CD4-positive, alpha-beta T cell treated with Interleukin-6 at 100 ng/mL for 8 hours (primary cell): Measurements from ENCODE around the gene SELENOF.
"Not testable (repeated sequence)": the region's sequence is repeated elsewhere in the genome, so short reads cannot be mapped to it uniquely, and the experiment has no call there.

Source experiments
- DNase-seq: peaks from one replicate; pipeline ENCODE4 v3.0.0-alpha.2; 2020; ENCODE audit warnings: mixed read lengths, low spot score

The SELENOF gene

DNA sequence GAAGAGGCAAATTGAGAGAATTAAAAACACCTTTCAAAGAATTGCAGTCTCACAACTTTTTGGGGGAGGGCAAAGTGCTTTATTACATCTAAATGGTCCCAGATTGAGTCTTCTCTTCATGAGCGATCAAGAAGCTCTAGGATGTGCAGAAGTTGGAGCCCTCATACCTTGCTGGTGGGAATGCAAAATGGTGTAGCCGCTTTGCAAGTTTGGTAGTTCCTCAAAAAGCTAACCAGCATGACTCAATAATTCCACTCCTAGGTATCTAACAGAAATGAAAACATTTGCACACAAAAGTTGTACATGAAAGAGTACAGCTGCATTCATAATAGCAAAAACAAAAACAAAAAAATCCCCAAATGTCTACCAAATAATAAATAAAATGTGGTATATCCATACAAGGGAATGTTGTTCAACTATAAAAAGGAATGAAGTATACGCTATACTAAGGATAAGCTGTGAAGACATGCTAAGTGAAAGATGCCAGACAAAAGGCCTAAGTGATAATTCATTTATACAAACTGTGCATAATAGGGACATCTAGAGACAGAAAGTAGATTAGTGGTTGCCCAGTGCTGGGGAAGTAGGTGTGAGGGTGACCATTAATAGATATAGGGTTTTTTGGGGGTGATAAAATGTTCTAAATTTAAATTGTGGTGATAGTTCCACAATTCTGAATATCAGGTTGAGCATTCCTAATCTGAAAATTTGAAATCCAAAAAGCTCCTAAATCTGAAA is 55.2 kb downstream of the SELENOF start:
- DNase-seq, result no peak

GRCh38 chr1:86856196-86856595 is 57.7 kb downstream of the SELENOF start:
- no peak for DNase-seq

DNA sequence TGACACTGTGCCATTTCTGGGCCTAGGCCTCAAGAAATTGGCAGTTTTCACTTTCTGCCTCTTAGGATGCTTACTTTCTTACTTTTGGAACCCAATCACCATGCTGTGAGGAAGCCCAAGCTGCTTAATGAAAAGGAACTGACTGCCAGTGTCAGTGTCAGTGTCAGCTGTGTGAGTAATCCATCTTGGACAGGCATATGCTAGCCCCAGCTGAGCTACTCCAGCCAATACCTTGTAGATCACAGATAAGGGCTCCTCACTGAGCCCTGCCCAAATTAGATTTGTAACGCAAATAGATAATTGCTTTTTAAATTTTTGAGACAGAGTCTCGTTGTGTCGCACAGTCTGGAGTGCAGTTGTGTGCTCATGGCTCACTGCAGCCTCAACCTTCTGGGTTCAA is 59.6 kb downstream of the SELENOF start:
- DNase-seq, result no peak

DNA sequence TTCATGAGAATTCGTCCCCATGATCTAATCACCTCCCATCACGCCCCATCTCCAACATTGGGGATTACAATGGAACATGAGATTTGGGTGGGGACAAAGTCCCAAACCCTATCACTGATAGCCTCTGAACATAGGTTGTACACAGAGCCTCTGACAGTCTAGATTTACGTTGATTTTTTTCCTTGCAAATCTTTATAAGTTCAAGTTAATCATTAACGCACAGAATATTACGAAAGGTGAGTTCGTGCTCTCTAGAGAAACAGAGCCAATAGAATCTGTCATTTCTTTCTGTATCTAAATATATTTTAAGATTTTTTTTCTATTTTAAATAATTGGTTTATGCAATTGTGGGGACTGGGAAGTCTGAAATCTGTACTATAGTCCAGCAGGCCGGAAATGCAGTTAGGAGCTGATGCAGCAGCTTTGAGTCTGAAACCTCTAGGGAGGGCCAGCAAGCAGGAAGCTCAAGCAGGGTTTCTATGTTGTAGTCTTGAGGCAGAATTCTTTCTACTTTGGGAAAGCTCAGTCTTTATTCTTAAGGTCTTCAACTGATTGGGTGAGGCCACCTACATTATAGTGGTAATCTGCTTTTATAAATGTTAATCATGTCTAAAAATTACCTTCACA is 61.0 kb downstream of the SELENOF start:
- no peak for DNase-seq

GRCh38 chr1:86852289-86852688 is 61.6 kb downstream of the SELENOF start:
- DNase-seq, result no peak

GRCh38 chr1:86849756-86850155 is 64.2 kb downstream of the SELENOF start:
- DNase-seq, result no peak

DNA sequence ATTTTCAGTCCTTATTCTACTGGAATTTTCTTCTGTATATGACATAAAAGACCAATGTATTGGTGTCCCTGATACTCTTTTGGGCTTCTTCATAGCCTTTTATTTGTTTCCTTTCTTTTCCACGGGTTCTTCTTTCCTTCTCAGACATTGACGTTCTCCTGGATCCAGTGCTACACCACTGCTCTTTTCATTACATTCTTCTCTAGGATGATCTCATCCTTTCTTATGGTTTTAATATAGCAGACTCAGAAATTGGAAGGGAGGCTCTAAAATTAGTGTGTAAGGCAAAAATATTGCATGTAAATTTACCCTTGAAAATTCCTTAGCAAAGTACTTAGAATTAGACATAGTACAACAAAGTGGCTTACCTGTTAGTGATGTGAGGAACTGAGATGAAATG is 65.3 kb downstream of the SELENOF start:
- no peak for DNase-seq

- no peak for DNase-seq
Measured at GRCh38 chr1:86846164-86846647, 67.7 kb downstream of the SELENOF start.

DNA sequence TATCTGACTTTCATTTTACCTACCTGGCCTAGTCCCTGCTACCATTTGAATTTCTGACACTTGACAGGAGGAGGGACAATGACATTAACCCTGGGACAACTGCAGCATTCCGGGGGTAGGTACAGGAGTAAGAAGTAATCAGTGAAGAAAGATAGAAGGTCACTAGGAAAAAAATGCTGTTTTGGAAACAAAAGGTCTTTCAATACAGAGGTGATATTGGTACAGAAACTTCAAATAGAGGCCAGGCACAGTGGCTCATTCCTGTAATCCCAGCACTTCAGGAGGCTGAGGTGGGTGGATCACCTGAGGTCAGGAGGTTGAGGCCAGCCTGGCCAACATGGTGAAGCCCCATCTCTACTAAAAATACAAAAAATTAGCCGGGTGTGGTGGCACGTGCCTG is 68.4 kb downstream of the SELENOF start:
- no peak for DNase-seq

- no peak for DNase-seq
Measured at GRCh38 chr1:86841116-86841515, 72.8 kb downstream of the SELENOF start.

- DNase-seq, result peak; percentile 56
Measured at GRCh38 chr1:86833461-86834215, 80.3 kb downstream of the SELENOF start.

DNA sequence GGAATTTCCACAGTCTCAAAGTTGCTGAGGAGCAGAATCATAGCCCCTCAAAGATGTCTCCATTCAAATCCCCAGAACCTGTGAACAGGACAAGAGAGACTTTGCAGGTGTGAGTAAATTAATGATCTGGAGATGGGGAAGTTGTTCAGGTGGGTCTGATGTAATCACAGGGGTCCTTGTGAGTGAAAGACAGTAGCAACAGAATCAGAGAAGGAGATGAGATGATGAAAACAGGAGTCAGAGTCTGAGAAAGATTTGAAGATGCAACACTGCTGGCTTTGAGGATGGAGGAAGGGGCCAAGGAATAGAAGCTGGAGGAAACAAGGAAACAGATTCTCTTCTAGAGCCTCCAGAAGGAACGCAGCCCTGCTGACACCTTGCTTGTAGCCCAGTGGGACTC is 81.5 kb downstream of the SELENOF start:
- no peak for DNase-seq

DNA sequence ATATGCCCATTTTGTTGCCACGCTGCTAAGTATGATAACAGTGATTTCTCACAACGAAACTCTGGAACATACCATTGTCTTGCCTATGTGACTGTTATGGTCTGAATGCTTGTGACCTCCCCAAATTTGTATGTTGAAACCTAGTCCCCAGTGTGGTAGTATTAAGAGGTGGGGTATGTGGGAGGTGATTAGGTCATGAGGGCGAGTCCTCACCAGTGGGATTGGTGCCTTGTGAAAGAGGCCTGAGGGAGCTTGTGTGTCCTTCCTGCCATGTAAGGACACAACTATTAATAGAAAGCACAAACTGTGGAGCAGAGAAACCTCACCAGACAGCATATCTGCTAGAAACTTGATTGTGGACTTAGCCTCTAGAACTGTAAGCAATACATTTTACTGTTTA is 84.6 kb downstream of the SELENOF start:
- no peak for DNase-seq

GRCh38 chr1:86828024-86828423 is 85.9 kb downstream of the SELENOF start:
- DNase-seq, result no peak

DNA sequence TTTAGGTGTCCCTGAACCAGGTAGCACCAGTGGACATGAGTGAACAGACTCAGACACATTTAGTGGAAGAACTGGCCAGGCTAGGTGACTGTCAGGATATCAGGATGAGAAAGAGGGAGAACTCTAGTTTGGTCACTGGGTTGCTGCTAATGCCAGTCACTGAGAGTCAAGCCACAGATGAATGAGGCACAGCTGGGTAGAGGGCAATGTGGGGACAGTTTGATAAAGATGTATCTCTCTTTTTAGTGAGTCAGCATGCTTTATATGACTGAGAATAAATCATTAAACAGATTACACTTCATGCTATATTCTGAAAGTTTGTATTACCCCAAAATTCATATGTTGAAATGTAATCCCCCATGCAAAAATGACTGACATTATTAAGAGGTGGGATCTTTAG is 87.1 kb downstream of the SELENOF start:
- DNase-seq, result no peak

DNA sequence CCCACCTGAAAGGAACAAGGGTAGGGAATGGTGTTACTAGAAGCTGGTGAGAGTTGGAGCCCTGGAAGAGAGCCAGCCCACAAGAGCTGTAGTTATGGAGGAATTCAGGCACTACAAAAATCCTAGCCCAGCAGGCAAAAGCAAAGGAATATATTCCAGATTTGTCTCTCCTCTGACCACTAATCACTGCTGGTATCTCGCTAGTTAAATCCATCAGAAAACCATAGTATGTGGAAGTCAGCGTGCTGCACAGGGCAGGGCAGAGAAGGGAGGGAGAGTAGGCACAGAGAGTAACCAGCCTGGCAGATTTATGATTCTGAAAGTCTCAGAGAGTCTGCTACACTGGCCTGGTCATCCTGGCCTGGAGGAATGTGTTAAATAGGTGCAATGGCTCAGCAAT is 88.6 kb downstream of the SELENOF start:
- no peak for DNase-seq

DNA sequence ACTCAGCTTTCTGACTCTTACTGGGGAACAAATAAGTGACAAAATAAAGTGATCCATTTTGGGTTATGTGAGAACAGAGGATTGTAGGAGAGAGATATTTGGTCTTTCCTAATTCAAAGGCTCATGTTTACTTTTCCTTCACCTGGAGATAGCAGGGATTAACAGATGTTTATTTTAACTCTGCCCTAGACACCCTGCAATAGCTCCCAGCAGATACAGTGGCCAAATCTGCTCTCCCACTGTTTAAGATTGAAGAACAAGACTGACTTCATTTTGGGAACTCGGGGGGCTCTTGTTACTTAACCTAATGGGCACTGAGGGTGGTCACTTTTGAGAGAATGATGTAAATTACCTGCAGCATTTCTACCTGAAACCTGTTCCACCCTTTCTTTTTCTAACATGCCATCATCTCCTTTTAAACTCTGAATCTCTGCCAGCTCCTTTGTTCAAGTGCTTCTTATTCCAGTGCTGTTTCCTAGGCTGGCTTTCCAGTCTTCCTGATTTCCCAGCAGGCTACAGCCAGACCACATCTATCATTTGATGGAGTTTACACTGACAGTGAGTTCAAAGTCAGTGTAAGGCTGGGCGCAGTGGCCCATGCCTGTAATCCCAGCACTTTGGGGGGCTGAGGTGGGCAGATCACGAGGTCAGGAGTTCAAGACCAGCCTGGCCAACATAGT is 90.0 kb downstream of the SELENOF start:
- DNase-seq, result no peak

DNA sequence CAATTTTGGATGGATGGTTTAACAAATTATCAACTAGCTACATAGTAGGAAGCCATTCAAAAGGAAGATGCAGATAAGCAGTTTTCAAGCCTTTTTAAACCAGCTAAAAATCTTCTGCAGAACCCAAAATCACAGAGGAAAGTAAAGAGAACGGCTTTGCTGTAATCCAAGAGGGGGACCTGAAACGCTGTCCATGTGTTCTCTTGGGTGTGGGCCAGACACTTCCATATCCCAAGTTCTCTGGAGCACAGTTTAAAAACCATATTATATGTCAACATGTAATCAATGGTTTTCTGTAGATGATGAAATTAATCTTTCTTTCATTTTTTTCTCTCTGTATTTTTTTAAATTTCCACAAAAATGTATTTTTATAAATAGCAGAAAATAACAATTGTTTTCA is 90.5 kb downstream of the SELENOF start:
- no peak for DNase-seq

GRCh38 chr1:86822459-86822858 is 91.5 kb downstream of the SELENOF start:
- no peak for DNase-seq

DNA sequence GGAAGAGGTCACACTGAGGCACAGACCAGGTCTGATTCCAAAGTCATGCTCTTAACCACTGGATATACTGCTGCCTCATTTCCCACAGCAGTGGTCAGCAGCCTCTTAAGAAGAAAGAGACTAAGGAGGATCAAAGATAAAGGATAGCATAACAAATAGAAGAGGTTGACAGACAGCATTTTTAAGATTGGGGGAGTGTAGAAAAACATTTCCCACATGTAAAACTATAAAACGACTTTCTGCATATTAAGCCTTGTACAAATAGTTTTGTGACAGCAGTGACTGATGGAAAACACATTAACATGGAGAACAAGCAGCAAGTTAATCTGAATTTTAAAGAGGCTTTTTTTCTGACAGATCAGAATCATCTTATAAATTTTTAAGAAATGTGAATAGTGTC is 92.0 kb downstream of the SELENOF start:
- no peak for DNase-seq

GRCh38 chr1:86819970-86820369 is 94.0 kb downstream of the SELENOF start:
- not testable (repeated sequence) for DNase-seq

GRCh38 chr1:86817246-86817826 is 96.6 kb downstream of the SELENOF start:
- not testable (repeated sequence) for DNase-seq
